GM21360 (cell line): ENCODE results near the gene PTRHD1.

Experiments used
- ATAC-seq: cut with Tn5 transposase; IDR thresholded peaks from one replicate; pipeline ENCODE4 v1.9.1; 2021; ENCODE audit warnings: mild to moderate bottlenecking, moderate library complexity; ENCODE audit not compliant: unreplicated experiment

PTRHD1 gene

DNA sequence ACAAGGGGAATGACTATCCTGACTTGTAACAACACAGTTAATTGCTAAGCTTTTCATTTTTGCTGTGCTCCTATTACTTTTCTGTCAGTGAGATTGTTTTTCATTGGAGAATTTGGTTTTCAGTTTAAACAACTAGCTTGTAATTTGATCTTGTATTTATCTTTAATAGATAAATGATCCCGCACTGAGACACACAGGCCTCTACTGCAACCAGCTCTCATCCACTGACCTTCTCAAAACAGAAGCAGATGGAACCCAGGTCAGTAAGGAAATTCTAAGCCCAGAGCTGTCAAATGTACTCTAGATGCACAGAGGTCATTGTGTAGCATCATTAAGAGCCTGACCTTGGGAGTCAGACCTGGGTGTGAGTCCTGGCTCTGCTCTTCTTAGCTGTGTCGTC is 30.7 kb downstream of the PTRHD1 start:
- ATAC-seq: no peak

DNA sequence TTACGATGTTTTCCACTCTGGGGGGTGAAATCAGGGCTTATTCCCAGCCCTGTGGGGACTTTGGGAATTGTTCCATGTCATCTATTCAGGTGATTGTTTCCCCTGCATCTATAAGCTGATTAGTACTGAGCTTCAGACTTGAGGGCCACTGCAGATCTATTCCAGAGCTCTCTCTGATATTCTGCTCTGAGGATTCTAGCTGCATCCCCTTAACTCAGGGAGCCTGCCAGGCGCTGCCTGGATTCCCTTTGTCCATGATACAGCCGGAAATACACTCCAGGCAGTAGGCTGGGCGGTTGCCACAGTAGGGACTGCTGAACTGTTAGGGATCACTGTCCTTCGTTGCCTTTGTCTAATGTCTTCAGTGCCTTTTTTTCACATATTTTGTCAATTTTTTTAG is 31.3 kb downstream of the PTRHD1 start:
- no peak for ATAC-seq

DNA sequence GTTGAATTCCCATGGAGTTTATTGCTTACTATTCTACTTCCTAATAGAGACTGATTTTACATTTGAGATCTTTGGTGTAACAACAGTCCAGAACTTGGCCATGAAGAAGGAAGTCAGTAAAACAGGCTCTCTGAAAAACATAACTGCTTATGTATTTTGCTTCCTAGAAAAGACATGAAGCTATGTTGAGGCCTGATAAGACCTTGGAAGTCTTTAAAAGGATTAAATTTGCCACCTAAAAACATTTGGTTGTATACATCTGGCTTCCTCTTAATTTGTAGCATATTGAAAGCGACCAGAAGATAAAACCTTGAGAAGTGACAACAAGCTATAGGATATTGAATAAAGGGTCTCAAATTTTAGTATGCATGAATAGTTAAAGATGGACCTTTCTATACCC is 36.4 kb downstream of the PTRHD1 start:
- ATAC-seq: no peak

DNA sequence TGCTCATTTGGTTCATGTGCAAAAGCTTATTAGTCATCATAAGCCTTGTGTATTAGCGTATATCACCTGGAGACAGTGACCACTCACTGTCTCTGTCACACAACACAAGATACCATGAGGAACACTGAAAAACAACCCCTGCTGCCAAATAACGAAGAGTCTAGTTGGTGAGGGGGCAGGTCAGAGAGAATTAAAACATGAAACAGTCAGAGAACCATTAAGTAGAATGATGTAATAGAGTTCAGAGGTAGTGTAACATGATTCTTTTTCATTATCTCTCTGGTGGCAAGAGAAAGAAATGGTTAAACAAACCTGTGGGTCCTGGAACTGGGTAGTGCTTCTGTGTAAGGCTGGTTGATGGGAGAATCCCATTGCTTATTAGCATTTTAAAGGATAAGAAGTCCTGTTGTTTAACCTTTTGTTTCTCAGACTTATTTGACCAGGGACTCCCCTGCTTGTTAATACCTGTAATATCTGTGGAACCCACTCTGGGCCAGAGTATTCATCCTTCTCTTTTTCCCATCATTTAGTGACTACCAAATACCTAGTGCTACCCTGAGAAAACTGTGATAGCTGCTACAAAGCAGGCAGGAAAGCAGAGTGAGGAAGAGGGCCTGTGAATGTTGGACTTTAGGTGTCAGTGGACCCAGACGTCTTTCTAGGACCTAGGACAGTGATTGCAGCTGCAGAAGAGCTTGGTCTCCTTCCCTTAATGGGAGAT is 38.0 kb downstream of the PTRHD1 start:
- ATAC-seq: no peak

DNA sequence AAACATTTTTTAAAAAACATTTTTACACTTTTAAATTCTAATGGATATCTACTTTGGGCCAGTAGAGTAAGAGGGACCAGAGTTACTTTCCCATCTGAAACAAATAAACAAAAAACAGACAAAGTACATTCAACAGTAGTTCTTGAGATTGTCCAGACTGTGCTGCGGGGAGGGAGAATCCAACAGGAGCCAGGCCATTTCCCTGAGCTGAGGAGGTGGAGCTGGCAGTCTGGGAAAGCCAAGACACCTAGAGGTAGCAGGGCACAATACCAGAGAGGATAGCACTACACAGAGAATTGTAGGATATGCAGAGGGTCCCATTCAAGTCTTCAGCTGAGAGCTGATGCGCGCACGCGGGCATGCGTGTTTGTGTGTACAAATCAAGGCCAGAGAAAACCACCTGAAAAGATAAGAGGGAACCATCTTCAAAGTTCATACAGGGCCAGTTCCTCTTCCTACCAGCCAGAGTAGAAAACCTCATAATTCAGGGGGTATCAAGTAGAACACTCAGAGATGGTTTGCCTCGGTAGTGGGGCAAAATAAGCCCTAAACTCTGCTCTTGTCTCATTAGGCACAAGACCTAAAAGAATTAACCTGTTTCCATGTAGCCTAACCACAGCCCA is 44.0 kb downstream of the PTRHD1 start:
- no peak for ATAC-seq

DNA sequence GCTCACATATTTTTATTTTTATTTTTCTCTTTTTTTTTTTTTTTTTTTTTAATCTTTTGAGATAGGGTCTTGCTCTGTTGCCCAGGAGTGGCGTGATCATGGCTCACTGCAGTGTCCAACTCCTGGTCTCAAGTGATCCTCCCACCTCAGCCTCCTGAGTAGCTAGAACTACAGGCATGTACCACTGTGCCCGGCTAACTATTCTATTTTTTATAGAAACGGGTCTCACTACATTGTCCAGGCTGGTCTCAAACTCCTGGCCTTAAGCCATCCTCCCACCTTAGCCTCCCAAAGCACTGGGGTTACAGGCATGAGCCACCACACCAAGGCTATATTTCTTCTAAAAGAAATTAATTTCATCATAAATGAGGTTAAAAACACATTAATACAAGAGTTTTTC is 45.9 kb downstream of the PTRHD1 start:
- no peak for ATAC-seq

DNA sequence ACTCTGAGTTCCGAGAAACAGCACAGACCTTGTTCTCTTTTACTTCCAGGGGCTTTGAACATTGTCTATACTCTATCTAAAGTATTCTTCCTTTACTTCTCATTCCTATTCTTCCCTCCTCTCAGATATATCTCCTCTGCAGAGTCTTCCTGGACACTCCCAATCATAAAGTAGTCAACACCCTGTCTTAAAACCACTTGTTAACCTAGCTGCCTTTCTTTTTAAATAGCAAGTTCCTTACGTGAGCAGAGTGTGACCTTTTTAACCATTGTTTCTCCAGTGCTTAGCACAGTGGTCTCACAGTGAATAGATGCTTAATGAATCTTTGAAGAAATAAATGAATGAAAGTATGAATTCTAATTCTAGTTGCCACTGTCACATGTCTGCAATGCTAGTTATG is 47.4 kb downstream of the PTRHD1 start:
- no peak for ATAC-seq

DNA sequence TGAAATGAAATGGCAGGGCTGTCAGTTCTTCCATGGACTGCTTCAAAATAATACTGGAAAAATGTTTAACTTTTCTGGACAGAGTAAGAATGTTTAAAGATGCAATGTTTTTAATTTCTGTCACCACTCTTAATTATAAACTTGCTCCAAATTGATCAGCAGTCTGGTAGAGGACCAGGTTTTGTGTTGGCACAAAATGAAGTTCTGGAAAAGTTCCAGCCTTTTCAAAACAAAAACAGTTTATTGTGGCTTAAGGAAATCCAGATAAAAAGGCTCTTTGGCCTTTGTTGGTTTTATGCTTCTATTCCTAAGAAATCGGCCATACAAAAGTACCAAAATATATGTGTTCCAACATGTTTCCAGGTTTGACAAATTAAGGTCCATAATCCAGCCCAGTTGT is 48.8 kb downstream of the PTRHD1 start:
- ATAC-seq: no peak

DNA sequence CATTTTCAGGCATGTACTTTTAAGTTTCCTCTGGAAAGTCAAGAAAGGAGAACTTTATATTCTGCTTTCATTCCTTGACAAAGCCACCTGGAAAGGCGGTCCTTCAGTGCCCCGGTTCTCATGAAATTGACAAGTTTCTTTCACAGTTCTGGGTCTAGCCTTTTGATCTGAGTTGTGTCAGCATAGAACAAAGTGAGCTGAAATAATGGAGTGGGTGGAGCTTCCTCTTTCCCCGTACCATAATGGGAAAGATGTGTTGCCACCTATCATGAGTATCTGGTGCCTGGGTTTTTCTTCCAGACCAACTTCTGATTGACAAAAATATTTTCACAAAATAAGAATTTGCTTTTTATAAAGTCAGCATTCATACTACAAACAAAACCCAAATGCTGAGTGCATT is 49.3 kb downstream of the PTRHD1 start:
- ATAC-seq: no peak

DNA sequence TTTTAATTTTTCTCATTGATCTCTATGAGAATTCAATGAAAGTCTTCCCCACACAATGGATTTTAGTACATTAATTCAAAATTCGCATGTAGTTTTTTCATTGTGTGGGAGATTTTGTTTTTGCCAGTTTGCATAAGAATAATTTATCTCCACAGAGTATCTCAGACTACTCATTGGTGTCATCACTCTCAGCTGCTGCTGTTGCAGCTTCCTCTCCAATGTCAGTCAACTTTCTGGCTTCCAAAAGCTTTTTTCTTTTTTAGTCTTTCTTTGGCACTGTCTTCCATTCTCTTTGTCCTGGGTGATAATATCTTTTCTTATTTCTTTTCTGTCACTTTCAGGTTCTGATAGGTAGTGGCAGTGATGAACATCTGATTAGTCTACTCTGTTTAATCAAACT is 50.5 kb downstream of the PTRHD1 start:
- ATAC-seq: no peak

DNA sequence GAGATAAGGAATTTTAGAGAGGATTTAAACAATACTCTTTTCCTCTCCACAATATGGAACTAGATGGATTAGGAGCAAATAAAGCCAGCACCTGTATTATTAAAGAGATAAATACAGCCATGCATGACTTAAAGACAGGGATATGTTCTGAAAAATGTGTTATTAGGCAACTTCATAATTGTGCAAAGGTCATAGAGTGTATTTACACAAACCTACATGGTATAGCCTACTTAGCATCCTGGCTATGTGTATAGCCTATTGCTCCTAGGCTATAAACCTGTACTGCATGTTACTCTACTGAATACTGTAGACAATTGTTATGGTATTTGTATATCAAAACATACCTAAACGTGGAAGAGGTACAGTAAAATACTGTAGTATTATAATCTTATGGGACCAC is 53.0 kb downstream of the PTRHD1 start:
- no peak for ATAC-seq
